IMR-90 (cell line): ENCODE measurements around the gene TRDMT1. TPM values are rescaled to one million over a fixed set of nuclear protein-coding genes. Genes with fewer than 3 reads are reported as not detected.

Source experiments
- ATAC-seq: fragments of 200-7000 bp; cut with Tn5 transposase; 2 replicates; pipeline ENCODE4 v1.9.1; 2020; ENCODE audit warnings: low read depth, mild to moderate bottlenecking, moderate library complexity
- BruUV-seq: library from RNA; stranded (reverse); fragments of 400-500 nt; replicated peaks from 2 replicates; lab custom pipeline; 2021; lab: Mats Ljungman, UMichigan
- CTCF ChIA-PET: fragments of 300-600 bp; formaldehyde crosslinking; extraction: SDS; loops from one replicate; lab custom pipeline; 2021; ENCODE audit warnings: antibody characterized with exemption; lab: Yijun Ruan, JAX
- POLR2A ChIA-PET: fragments of 300-600 bp; sonication (Branson Sonifier 250); formaldehyde crosslinking; loops from one replicate; lab custom pipeline; 2022; ENCODE audit warnings: antibody characterized with exemption; ENCODE audit not compliant: unreplicated experiment; lab: Charles Lee
- DNase-seq: peaks from one replicate; pipeline ENCODE4 v3.0.0; 2013
- H2AFZ ChIP-seq: replicated peaks from 2 replicates; pipeline ENCODE3; 2013; ENCODE audit warnings: low read length, mild to moderate bottlenecking; ENCODE audit not compliant: poor library complexity
- H2AK5ac ChIP-seq: 2 replicates; pipeline ENCODE4 v1.6.1; 2013; ENCODE audit warnings: low read depth, low read length, inconsistent platforms
- H2AK9ac ChIP-seq: replicated peaks from 2 replicates; pipeline ENCODE3; 2013; ENCODE audit warnings: mild to moderate bottlenecking, low read depth, low read length, moderate library complexity; ENCODE audit not compliant: poor library complexity
- H2BK120ac ChIP-seq: 2 replicates; pipeline ENCODE4 v1.6.1; 2013; ENCODE audit warnings: low read depth, low read length, inconsistent platforms
- H2BK15ac ChIP-seq: 3 replicates; pipeline ENCODE4 v1.6.1; 2013; ENCODE audit warnings: low read depth, low read length, inconsistent platforms
- H2BK20ac ChIP-seq: 2 replicates; pipeline ENCODE4 v1.6.1; 2013; ENCODE audit warnings: low read depth, mild to moderate bottlenecking, inconsistent platforms, low read length, moderate library complexity
- H2BK5ac ChIP-seq: 2 replicates; pipeline ENCODE4 v1.6.1; 2013; ENCODE audit warnings: mild to moderate bottlenecking, low read depth, low read length, inconsistent platforms; ENCODE audit not compliant: poor library complexity, severe bottlenecking
- H3K14ac ChIP-seq: replicated peaks from 2 replicates; pipeline ENCODE4 v1.6.1; 2013; ENCODE audit warnings: low read depth, low read length, inconsistent platforms
- H3K18ac ChIP-seq: 2 replicates; pipeline ENCODE4 v1.6.1; 2013; ENCODE audit warnings: low read depth, low read length, control low read depth
- H3K23ac ChIP-seq: 2 replicates; pipeline ENCODE4 v1.6.1; 2013; ENCODE audit warnings: low read depth, low read length, inconsistent platforms
- H3K27ac ChIP-seq: 2 replicates; pipeline ENCODE4 v1.5.1; 2013; ENCODE audit warnings: mild to moderate bottlenecking, control low read depth, low read length; ENCODE audit not compliant: insufficient read depth
- H3K27me3 ChIP-seq: 2 replicates; pipeline ENCODE4 v1.6.1; 2013; ENCODE audit warnings: low read length; ENCODE audit not compliant: control insufficient read depth, insufficient read depth
- H3K36me3 ChIP-seq: 2 replicates; pipeline ENCODE4 v1.6.1; 2013; ENCODE audit warnings: low read length, mixed read lengths; ENCODE audit not compliant: control insufficient read depth, insufficient read depth
- H3K4ac ChIP-seq: 2 replicates; pipeline ENCODE4 v1.6.1; 2013; ENCODE audit warnings: low read depth, low read length, inconsistent platforms
- H3K4me1 ChIP-seq: 2 replicates; pipeline ENCODE4 v1.6.1; 2013; ENCODE audit warnings: low read length, mixed read lengths; ENCODE audit not compliant: control insufficient read depth, insufficient read depth
- H3K4me2 ChIP-seq: 2 replicates; pipeline ENCODE4 v1.6.1; 2013; ENCODE audit warnings: low read depth, mild to moderate bottlenecking, control low read depth, low read length, moderate library complexity
- H3K4me3 ChIP-seq: 2 replicates; pipeline ENCODE4 v1.5.1; 2013; ENCODE audit warnings: low read depth, mild to moderate bottlenecking, control low read depth, low read length, moderate library complexity; ENCODE audit not compliant: insufficient read depth
- H3K56ac ChIP-seq: 2 replicates; pipeline ENCODE4 v1.6.1; 2013; ENCODE audit warnings: low read length, inconsistent platforms; ENCODE audit not compliant: insufficient read depth; ENCODE audit errors: extremely low read depth
- H3K79me1 ChIP-seq, 2 experiments: 2 replicates each; pipeline ENCODE4 v1.6.1; 2013; ENCODE audit warnings: low read length in 2 of 2, inconsistent platforms in 1 of 2, low read depth in 1 of 2
- H3K9ac ChIP-seq: 2 replicates; pipeline ENCODE4 v1.6.1; 2013; ENCODE audit warnings: low read depth, low read length, control low read depth
- H3K9me1 ChIP-seq: 2 replicates; pipeline ENCODE4 v1.6.1; 2013; ENCODE audit warnings: low read length, inconsistent platforms; ENCODE audit not compliant: insufficient read depth
- H3K9me3 ChIP-seq: 2 replicates; pipeline ENCODE4 v1.6.1; 2013; ENCODE audit warnings: low read length; ENCODE audit not compliant: control insufficient read depth, insufficient read depth
- H4K20me1 ChIP-seq: 2 replicates; pipeline ENCODE4 v1.6.1; 2013; ENCODE audit warnings: low read length, inconsistent platforms; ENCODE audit not compliant: insufficient read depth
- H4K5ac ChIP-seq: 2 replicates; pipeline ENCODE4 v1.6.1; 2013; ENCODE audit warnings: mild to moderate bottlenecking, low read depth, low read length, control low read depth
- H4K8ac ChIP-seq, 2 experiments: 2 replicates each; pipeline ENCODE4 v1.6.1; 2013; ENCODE audit warnings: low read depth in 2 of 2, low read length in 2 of 2, control low read depth in 1 of 2, inconsistent platforms in 1 of 2
- H4K91ac ChIP-seq: 2 replicates; pipeline ENCODE4 v1.6.1; 2013; ENCODE audit warnings: low read depth, low read length, inconsistent platforms; ENCODE audit not compliant: insufficient read depth
- BHLHE40 ChIP-seq: fragments of 150-350 bp; IDR thresholded peaks from 2 replicates; pipeline ENCODE4 v1.6.1; 2016; ENCODE audit warnings: mild to moderate bottlenecking, low read depth, low read length
- CEBPB ChIP-seq: IDR thresholded peaks from 2 replicates; pipeline ENCODE4 v1.6.1; 2012; ENCODE audit warnings: low read depth, low read length, improper control_type of control experiment
- CHD1 ChIP-seq: IDR thresholded peaks from 2 replicates; pipeline ENCODE4 v1.6.1; 2012; ENCODE audit warnings: low read depth, low read length, improper control_type of control experiment
- FOS ChIP-seq: fragments of 150-350 bp; IDR thresholded peaks from 2 replicates; pipeline ENCODE4 v1.6.1; 2016; ENCODE audit warnings: low read depth, low read length
- MAFK ChIP-seq: IDR thresholded peaks from 2 replicates; pipeline ENCODE4 v1.6.1; 2012; ENCODE audit warnings: low read depth, low read length, improper control_type of control experiment
- MAZ ChIP-seq: IDR thresholded peaks from 2 replicates; pipeline ENCODE4 v1.6.1; 2012; ENCODE audit warnings: low read depth, mild to moderate bottlenecking, low read length, improper control_type of control experiment, moderate library complexity, borderline replicate concordance
- MXI1 ChIP-seq: IDR thresholded peaks from 2 replicates; pipeline ENCODE4 v1.6.1; 2012; ENCODE audit warnings: low read depth, mild to moderate bottlenecking, low read length, moderate library complexity, borderline replicate concordance
- NFE2L2 ChIP-seq: fragments of 150-350 bp; IDR thresholded peaks from 2 replicates; pipeline ENCODE4 v1.6.1; 2016; ENCODE audit warnings: low read depth, mild to moderate bottlenecking, low read length
- POLR2A ChIP-seq: IDR thresholded peaks from 2 replicates; pipeline ENCODE4 v1.6.1; 2012; ENCODE audit warnings: mild to moderate bottlenecking, low read depth, low read length
- RAD21 ChIP-seq: IDR thresholded peaks from 2 replicates; pipeline ENCODE4 v1.6.1; 2012; ENCODE audit warnings: low read length, improper control_type of control experiment
- RCOR1 ChIP-seq: IDR thresholded peaks from 2 replicates; pipeline ENCODE4 v1.6.1; 2012; ENCODE audit warnings: mild to moderate bottlenecking, low read length, improper control_type of control experiment; ENCODE audit not compliant: insufficient replicate concordance
- RFX5 ChIP-seq: IDR thresholded peaks from 2 replicates; pipeline ENCODE4 v1.8.0; 2012; ENCODE audit warnings: low read depth, mild to moderate bottlenecking, low read length, moderate library complexity
- SMC3 ChIP-seq: fragments of 150-350 bp; IDR thresholded peaks from 2 replicates; pipeline ENCODE4 v1.6.1; 2016; ENCODE audit warnings: low read depth, mild to moderate bottlenecking, antibody characterized with exemption, low read length, moderate library complexity
- WGBS, 2 experiments: methylation state at CpG; one replicate each; pipeline versions ENCODE4 v1.1.5 to v1.1.7; 2013; ENCODE audit warnings: missing lambda C conversion rate in 2 of 2; ENCODE audit not compliant: insufficient read length in 1 of 2; ENCODE audit errors: extremely low coverage in 2 of 2; 5-methylcytosine and 5-hydroxymethylcytosine counted together
- dilution Hi-C: fragments of 300-500 bp; cut with HindIII; formaldehyde crosslinking; loops from one replicate; pipeline ENCODE4 v1.14.3; 2018; ENCODE audit warnings: low sequenced_read_pairs; ENCODE audit not compliant: unreplicated experiment
- in situ Hi-C: fragments of 300-500 bp; cut with MboI; formaldehyde crosslinking; loops from 3 replicates; pipeline ENCODE4 v1.14.3; 2019; ENCODE audit warnings: low sequenced_read_pairs, inconsistent platforms, mixed read lengths
- intact Hi-C: fragments of 100-400 bp; cut with micrococcal nuclease; formaldehyde crosslinking; loops from 2 replicates; pipeline ENCODE4 v1.10.0; 2022
- polyA plus RNA-seq, 3 experiments: library from polyadenylated mRNA; depleted of rRNA; stranded (reverse); fragments of >200 nt; gene quantifications; 2 replicates each; pipeline ENCODE4 v1.2.3, GENCODE V29; 2012; ENCODE audit warnings: low replicate concordance in 1 of 3
- total RNA-seq: library from RNA; depleted of rRNA; stranded (reverse); fragments of >200 nt; gene quantifications from 2 replicates; pipeline ENCODE4 v1.2.3, GENCODE V29; 2012
- TF ChIP-seq, protein P1 (sequence below): fragments of 150-350 bp; IDR thresholded peaks from 2 replicates; pipeline ENCODE4 v1.6.1; 2017; ENCODE audit warnings: mild to moderate bottlenecking, antibody characterized with exemption, low read length, low read depth
- TF ChIP-seq, protein P2 (sequence below): conservative IDR thresholded peaks from 2 replicates; pipeline ENCODE4 v1.5.1; 2012; ENCODE audit warnings: mild to moderate bottlenecking, low read depth, low read length, improper control_type of control experiment
- TF ChIP-seq, protein P3 (sequence below): fragments of 150-350 bp; IDR thresholded peaks from 2 replicates; pipeline ENCODE4 v1.6.1; 2016; ENCODE audit warnings: low read depth, mild to moderate bottlenecking, low read length, moderate library complexity, borderline replicate concordance

Gene TRDMT1
- total and polyA plus RNA-seq, 2 of the 4 experiments (the other 2 are of a cell fraction): 2.1 to 4.7 TPM

DNA sequence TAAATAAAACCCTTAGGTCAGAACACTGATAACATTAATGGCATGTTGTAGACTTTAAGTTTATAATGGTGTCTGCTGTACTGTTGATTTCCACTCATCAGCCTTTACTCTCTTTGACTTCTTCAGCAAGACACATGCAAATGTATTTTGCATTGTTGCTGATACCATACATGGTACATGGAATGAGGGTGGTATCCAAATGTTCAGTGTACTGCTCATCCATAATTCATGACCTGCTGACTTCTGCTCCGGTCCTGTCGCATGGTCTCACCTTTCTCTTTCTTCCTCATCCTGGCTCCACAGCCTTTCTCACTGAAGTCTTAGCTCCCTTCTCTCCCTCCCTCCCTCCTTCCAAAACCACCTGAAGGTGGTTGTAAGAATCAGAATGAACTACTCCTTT lies 67.2 kb downstream of the TRDMT1 start:
- H2AK9ac ChIP-seq: no peak overlapping the region
- dilution Hi-C loops: no loop called here
- intact Hi-C loops: no loop called here
- H4K5ac ChIP-seq: no peak overlapping the region
- no CpG with 5 or more reads among the region's 2 CpGs for WGBS, 2 experiments
- no peak overlapping the region for H3K56ac ChIP-seq
- H3K9me3 ChIP-seq: no peaks in the 10 kb centered on the region
- peak overlapping the region; percentile 24; the same call in 1 of the 2 replicates for H2BK20ac ChIP-seq
- no peak for ATAC-seq
- H3K27me3 ChIP-seq: no peaks in the 10 kb centered on the region
- H3K79me1 ChIP-seq: no peaks in the 10 kb centered on the region
- H2AK5ac ChIP-seq: 0 out of 2 replicates have a peak overlapping the region, but pooled peaks have one; percentile 51
- H3K23ac ChIP-seq: peak overlapping the region; percentile 82; the same call in 1 of the 2 replicates
- H2BK120ac ChIP-seq: no peak overlapping the region
- H3K4me2 ChIP-seq: no peak overlapping the region
- no peak overlapping the region for H4K8ac ChIP-seq
- H2BK15ac ChIP-seq: peak overlapping the region; percentile 61; the same call in 1 of the 3 replicates
- H4K91ac ChIP-seq: no peak overlapping the region
- H3K18ac ChIP-seq: no peak overlapping the region
- H3K27ac ChIP-seq: no peak overlapping the region
- no peak overlapping the region for H3K9ac ChIP-seq
- no peaks in the 10 kb centered on the region for H3K4me1 ChIP-seq
- ChIA-PET CTCF (interaction anchor here (0.6 kb wide), 1 partner anchor 10 kb away, joined by 7 read pairs; no protein-coding TSS in a partner anchor), POLR2A (no interaction called here)
- H2AFZ ChIP-seq: no peak overlapping the region
- no peak overlapping the region for H3K4me3 ChIP-seq
- H3K14ac ChIP-seq: peak overlapping the region; percentile 62; the same call in 1 of the 2 replicates
- no peak for TF ChIP-seq BHLHE40
- no peak for TF ChIP-seq RCOR1
- TF ChIP-seq, protein P1, sequence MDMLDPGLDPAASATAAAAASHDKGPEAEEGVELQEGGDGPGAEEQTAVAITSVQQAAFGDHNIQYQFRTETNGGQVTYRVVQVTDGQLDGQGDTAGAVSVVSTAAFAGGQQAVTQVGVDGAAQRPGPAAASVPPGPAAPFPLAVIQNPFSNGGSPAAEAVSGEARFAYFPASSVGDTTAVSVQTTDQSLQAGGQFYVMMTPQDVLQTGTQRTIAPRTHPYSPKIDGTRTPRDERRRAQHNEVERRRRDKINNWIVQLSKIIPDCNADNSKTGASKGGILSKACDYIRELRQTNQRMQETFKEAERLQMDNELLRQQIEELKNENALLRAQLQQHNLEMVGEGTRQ: no peak
- TF ChIP-seq SMC3: no peak
- TF ChIP-seq, protein P2, sequence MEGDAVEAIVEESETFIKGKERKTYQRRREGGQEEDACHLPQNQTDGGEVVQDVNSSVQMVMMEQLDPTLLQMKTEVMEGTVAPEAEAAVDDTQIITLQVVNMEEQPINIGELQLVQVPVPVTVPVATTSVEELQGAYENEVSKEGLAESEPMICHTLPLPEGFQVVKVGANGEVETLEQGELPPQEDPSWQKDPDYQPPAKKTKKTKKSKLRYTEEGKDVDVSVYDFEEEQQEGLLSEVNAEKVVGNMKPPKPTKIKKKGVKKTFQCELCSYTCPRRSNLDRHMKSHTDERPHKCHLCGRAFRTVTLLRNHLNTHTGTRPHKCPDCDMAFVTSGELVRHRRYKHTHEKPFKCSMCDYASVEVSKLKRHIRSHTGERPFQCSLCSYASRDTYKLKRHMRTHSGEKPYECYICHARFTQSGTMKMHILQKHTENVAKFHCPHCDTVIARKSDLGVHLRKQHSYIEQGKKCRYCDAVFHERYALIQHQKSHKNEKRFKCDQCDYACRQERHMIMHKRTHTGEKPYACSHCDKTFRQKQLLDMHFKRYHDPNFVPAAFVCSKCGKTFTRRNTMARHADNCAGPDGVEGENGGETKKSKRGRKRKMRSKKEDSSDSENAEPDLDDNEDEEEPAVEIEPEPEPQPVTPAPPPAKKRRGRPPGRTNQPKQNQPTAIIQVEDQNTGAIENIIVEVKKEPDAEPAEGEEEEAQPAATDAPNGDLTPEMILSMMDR: no peak
- TF ChIP-seq RAD21: no peak
- no peak for TF ChIP-seq NFE2L2
- TF ChIP-seq POLR2A: no peak
- no peak for TF ChIP-seq RFX5
- no peak for TF ChIP-seq FOS
- TF ChIP-seq MAFK: no peak
- no peak for TF ChIP-seq CHD1
- TF ChIP-seq MXI1: no peak
- TF ChIP-seq MAZ: no peak
- TF ChIP-seq CEBPB: no peak
- TF ChIP-seq, protein P3, sequence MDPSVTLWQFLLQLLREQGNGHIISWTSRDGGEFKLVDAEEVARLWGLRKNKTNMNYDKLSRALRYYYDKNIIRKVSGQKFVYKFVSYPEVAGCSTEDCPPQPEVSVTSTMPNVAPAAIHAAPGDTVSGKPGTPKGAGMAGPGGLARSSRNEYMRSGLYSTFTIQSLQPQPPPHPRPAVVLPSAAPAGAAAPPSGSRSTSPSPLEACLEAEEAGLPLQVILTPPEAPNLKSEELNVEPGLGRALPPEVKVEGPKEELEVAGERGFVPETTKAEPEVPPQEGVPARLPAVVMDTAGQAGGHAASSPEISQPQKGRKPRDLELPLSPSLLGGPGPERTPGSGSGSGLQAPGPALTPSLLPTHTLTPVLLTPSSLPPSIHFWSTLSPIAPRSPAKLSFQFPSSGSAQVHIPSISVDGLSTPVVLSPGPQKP: no peak
- in situ Hi-C loops: no loop called here
- BruUV-seq: no TSS peak
- no peak overlapping the region for H3K4ac ChIP-seq
- no peak overlapping the region for H2BK5ac ChIP-seq
- H3K36me3 ChIP-seq: no peaks in the 10 kb centered on the region
- no peaks in the 10 kb centered on the region for H4K20me1 ChIP-seq
- no peak for DNase-seq
- H3K9me1 ChIP-seq: no peaks in the 10 kb centered on the region; the same call in 1 of the 2 replicates
